Esophagus muscularis mucosa (tissue), 4 donors: ENCODE measurements around the gene ENTR1.

ENCODE experiments used
- CTCF ChIP-seq, 3 experiments: fragments of 200-600 bp in 2 of 3; fragments of 450-650 bp in 1 of 3; sonication (generic) in 2 of 3; IDR thresholded peaks; one replicate each; pipeline ENCODE4 v1.5.1; 2017 to 2019; ENCODE audit warnings: antibody characterized with exemption in 3 of 3, mild to moderate bottlenecking in 2 of 3, moderate library complexity in 1 of 3
- EP300 ChIP-seq: sonication (generic); formaldehyde crosslinking; IDR thresholded peaks from one replicate; pipeline ENCODE4 v1.6.1; 2017; ENCODE audit warnings: antibody characterized with exemption
- POLR2A ChIP-seq: fragments of 450-650 bp; IDR thresholded peaks from one replicate; pipeline ENCODE4 v1.6.1; 2017; ENCODE audit warnings: antibody characterized with exemption, moderate library complexity, mild to moderate bottlenecking, low read depth

GRCh38 chr9:136361047-136361753, 49.2 kb downstream of the ENTR1 start:
- no peak for TF ChIP-seq CTCF (IDR thresholded peaks at IDR 0.05)
- TF ChIP-seq EP300: no peak
- no peak for TF ChIP-seq POLR2A
